ENCODE measurements around the gene ACSL1.
A peak's percentile ranks its signal among the peaks of the same experiment; 100 is the strongest.

The ACSL1 gene

DNA sequence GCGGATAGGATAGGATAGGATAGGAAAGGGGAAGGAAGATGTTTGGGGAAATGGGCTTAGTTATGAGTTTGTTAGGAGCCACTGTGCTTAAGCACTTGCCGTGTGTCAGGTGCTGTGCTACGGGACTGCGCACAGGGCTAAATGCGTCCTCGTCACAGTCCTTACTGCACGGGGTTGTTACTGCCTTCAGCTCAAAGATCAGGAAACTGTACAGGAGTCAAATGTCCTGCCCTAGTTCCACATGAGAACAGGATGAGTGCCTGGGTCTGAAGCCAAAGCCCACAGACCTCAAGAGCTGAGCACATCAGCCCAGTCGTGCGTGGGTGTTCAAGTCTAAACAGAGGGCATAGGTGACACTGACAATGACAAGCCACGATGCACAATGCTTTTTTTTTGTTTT, 15.0 kb downstream of the ACSL1 start:
- Histone ChIP-seq H3K9ac (ENCODE audit: low read length) (no peak overlapping the region), H3K27me3 (replicated peaks; ENCODE audit: control insufficient read depth, insufficient read depth, low read length) (no peaks in the 10 kb centered on the region), H3K9me3 (ENCODE audit: control insufficient read depth, low read length) (no peaks in the 10 kb centered on the region), H3K36me3 (ENCODE audit: control insufficient read depth, insufficient read depth, low read length, severe bottlenecking) (peaks cover 21% of the 10 kb centered on the region), H3K4me3 (ENCODE audit: low read length) (no peak overlapping the region), H3K4me1 (ENCODE audit: control insufficient read depth, insufficient read depth, low read length) (peaks cover 87% of the 10 kb centered on the region)
- no peak for DNase-seq (ENCODE audit: low read depth)

GRCh38 chr4:184808713-184809050, 17.1 kb downstream of the ACSL1 start:
- Histone ChIP-seq H3K4me1 (ENCODE audit: control insufficient read depth, insufficient read depth, low read length) (peaks cover 75% of the 10 kb centered on the region), H3K9me3 (ENCODE audit: control insufficient read depth, low read length) (no peaks in the 10 kb centered on the region), H3K27me3 (replicated peaks; ENCODE audit: control insufficient read depth, insufficient read depth, low read length) (no peaks in the 10 kb centered on the region), H3K36me3 (ENCODE audit: control insufficient read depth, insufficient read depth, low read length, severe bottlenecking) (peaks cover 21% of the 10 kb centered on the region), H3K9ac (ENCODE audit: low read length) (peak overlapping the region; percentile 24), H3K4me3 (ENCODE audit: low read length) (peak overlapping the region; percentile 15)
- no peak for DNase-seq (ENCODE audit: low read depth)

GRCh38 chr4:184807797-184808712, 17.7 kb downstream of the ACSL1 start:
- Histone ChIP-seq H3K9me3 (ENCODE audit: control insufficient read depth, low read length) (no peaks in the 10 kb centered on the region), H3K9ac (ENCODE audit: low read length) (peak overlapping the region; percentile 24), H3K36me3 (ENCODE audit: control insufficient read depth, insufficient read depth, low read length, severe bottlenecking) (peaks cover 26% of the 10 kb centered on the region), H3K4me3 (ENCODE audit: low read length) (peak overlapping the region; percentile 15), H3K4me1 (ENCODE audit: control insufficient read depth, insufficient read depth, low read length) (peaks cover 72% of the 10 kb centered on the region), H3K27me3 (replicated peaks; ENCODE audit: control insufficient read depth, insufficient read depth, low read length) (no peaks in the 10 kb centered on the region)
- DNase-seq (ENCODE audit: low read depth) = peak; percentile 15

DNA sequence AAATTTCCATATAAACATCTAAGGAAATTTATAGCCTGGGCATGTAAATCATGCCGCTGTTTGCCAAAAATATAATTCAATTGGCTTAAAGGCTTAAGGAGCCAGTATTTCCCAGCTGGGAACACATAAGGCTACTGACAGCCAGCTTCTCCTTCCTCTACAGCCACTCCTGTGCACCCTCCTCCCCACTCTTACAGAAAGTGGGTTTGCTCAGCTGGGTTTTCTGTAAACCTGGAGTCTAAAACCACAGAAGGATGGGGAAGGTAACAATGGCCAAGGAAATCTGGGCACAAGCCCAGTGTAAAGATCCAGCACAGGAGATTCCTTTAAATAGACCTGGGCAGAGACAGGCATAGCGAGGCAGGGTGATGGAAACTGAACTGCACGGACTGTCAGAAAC, 18.5 kb downstream of the ACSL1 start:
- H3K9ac ChIP-seq (ENCODE audit: low read length) = peak overlapping the region; percentile 73
- no peak for DNase-seq (ENCODE audit: low read depth)
- H3K4me1 ChIP-seq (ENCODE audit: control insufficient read depth, insufficient read depth, low read length) = peaks cover 72% of the 10 kb centered on the region
- H3K4me3 ChIP-seq (ENCODE audit: low read length) = no peak overlapping the region
- peaks cover 29% of the 10 kb centered on the region for H3K36me3 ChIP-seq (ENCODE audit: control insufficient read depth, insufficient read depth, low read length, severe bottlenecking)
- H3K27me3 ChIP-seq (replicated peaks; ENCODE audit: control insufficient read depth, insufficient read depth, low read length) = no peaks in the 10 kb centered on the region
- H3K9me3 ChIP-seq (ENCODE audit: control insufficient read depth, low read length) = no peaks in the 10 kb centered on the region

DNA sequence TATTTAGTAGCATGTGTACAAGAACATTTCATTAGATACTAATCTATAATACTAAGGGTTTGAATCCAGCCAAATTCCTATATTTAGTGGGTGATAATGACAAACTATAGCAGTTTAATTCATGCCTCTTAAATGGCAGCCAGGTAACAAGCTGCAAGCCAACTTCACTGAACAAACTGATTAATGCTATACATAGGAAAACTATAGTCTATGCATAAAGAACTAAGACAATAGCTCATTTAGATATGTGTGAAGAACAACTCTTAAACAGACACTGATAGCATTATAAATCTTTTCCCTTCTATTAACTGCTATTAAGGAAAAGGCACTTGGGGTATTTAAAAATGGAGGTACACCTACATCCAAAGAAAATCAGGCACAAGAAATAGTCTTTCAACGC, 19.1 kb downstream of the ACSL1 start:
- DNase-seq (ENCODE audit: low read depth) = no peak
- Histone ChIP-seq H3K9ac (ENCODE audit: low read length) (peak overlapping the region; percentile 73), H3K4me1 (ENCODE audit: control insufficient read depth, insufficient read depth, low read length) (peaks cover 72% of the 10 kb centered on the region), H3K36me3 (ENCODE audit: control insufficient read depth, insufficient read depth, low read length, severe bottlenecking) (peaks cover 34% of the 10 kb centered on the region), H3K4me3 (ENCODE audit: low read length) (no peak overlapping the region), H3K27me3 (replicated peaks; ENCODE audit: control insufficient read depth, insufficient read depth, low read length) (no peaks in the 10 kb centered on the region), H3K9me3 (ENCODE audit: control insufficient read depth, low read length) (no peaks in the 10 kb centered on the region)

DNA sequence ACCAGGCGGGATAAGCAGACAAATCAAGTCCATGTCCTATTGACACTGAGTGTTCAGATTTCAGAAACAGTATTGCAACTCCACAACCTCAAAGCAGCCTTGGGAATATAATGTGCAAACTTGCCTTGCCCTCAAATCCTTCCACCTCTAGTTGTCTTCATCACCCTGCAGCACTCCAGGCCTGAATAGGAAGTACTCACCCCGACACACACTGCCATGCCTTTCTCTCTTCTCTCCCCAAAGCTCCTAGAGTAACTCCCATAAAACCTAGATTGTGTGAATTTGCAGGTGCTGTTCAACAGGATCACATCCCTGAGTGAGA, 19.6 kb downstream of the ACSL1 start:
- Histone ChIP-seq H3K9me3 (ENCODE audit: control insufficient read depth, low read length) (no peaks in the 10 kb centered on the region), H3K36me3 (ENCODE audit: control insufficient read depth, insufficient read depth, low read length, severe bottlenecking) (peaks cover 39% of the 10 kb centered on the region), H3K4me1 (ENCODE audit: control insufficient read depth, insufficient read depth, low read length) (peaks cover 72% of the 10 kb centered on the region), H3K9ac (ENCODE audit: low read length) (peak overlapping the region; percentile 73), H3K4me3 (ENCODE audit: low read length) (no peak overlapping the region), H3K27me3 (replicated peaks; ENCODE audit: control insufficient read depth, insufficient read depth, low read length) (no peaks in the 10 kb centered on the region)
- no peak for DNase-seq (ENCODE audit: low read depth)

DNA sequence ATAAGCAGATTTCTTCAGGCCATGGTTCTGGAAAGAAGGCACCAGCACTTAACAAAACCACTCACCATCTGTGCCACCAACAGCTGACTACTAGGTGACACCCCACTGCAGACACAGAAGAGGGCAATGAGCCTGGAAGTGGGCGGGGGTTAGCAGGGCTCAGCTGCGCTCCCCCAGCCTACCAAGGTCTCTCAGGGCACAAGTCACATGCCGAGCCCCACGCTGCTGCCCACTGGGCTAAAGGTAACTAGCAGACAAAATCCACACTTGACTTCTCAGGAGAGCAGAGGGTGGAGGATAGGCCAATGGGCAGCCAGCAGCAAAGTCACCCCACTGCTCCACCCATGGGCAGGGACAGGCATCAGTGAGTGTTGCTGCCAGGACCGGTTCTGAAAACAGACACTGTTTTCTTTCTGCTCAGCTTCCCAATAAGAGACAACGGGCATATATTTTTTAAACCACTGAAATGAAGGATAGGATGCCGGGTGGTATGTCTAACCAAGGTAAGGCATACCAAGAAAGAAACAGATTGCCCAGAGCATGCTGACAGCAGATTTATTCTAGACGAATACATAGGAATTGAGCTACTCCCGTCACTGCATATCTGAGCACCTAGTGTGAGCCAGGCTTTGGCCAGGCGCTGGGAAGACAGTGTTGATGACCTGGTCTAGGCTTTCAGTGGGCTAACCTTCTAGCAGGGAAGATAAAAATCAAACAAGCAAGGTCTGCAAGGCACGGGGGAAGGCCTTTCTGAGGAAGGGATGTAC, 20.1 kb downstream of the ACSL1 start:
- Histone ChIP-seq H3K4me1 (ENCODE audit: control insufficient read depth, insufficient read depth, low read length) (peaks cover 75% of the 10 kb centered on the region), H3K4me3 (ENCODE audit: low read length) (peak overlapping the region; percentile 38), H3K9me3 (ENCODE audit: control insufficient read depth, low read length) (no peaks in the 10 kb centered on the region), H3K27me3 (replicated peaks; ENCODE audit: control insufficient read depth, insufficient read depth, low read length) (no peaks in the 10 kb centered on the region), H3K9ac (ENCODE audit: low read length) (peak overlapping the region; percentile 78), H3K36me3 (ENCODE audit: control insufficient read depth, insufficient read depth, low read length, severe bottlenecking) (peaks cover 40% of the 10 kb centered on the region)
- DNase-seq (ENCODE audit: low read depth) = no peak

- H3K4me3 ChIP-seq (ENCODE audit: low read length) = peak overlapping the region; percentile 76
- H3K9ac ChIP-seq (ENCODE audit: low read length) = peak overlapping the region; percentile 78
- H3K9me3 ChIP-seq (ENCODE audit: control insufficient read depth, low read length) = no peaks in the 10 kb centered on the region
- DNase-seq (ENCODE audit: low read depth) = no peak
- H3K36me3 ChIP-seq (ENCODE audit: control insufficient read depth, insufficient read depth, low read length, severe bottlenecking) = peaks cover 42% of the 10 kb centered on the region
- H3K4me1 ChIP-seq (ENCODE audit: control insufficient read depth, insufficient read depth, low read length) = peaks cover 80% of the 10 kb centered on the region
- no peaks in the 10 kb centered on the region for H3K27me3 ChIP-seq (replicated peaks; ENCODE audit: control insufficient read depth, insufficient read depth, low read length)
Observed at GRCh38 chr4:184804621-184805020, 21.1 kb downstream of the ACSL1 start.

- Histone ChIP-seq H3K4me1 (ENCODE audit: control insufficient read depth, insufficient read depth, low read length) (peaks cover 80% of the 10 kb centered on the region), H3K36me3 (ENCODE audit: control insufficient read depth, insufficient read depth, low read length, severe bottlenecking) (peaks cover 48% of the 10 kb centered on the region), H3K4me3 (ENCODE audit: low read length) (peak overlapping the region; percentile 76), H3K27me3 (replicated peaks; ENCODE audit: control insufficient read depth, insufficient read depth, low read length) (no peaks in the 10 kb centered on the region), H3K9me3 (ENCODE audit: control insufficient read depth, low read length) (no peaks in the 10 kb centered on the region), H3K9ac (ENCODE audit: low read length) (peak overlapping the region; percentile 78)
- no peak for DNase-seq (ENCODE audit: low read depth)
Observed at GRCh38 chr4:184803874-184804273, 21.9 kb downstream of the ACSL1 start.

GRCh38 chr4:184803133-184803532, 22.6 kb downstream of the ACSL1 start:
- DNase-seq (ENCODE audit: low read depth) = no peak
- Histone ChIP-seq H3K4me3 (ENCODE audit: low read length) (peak overlapping the region; percentile 76), H3K4me1 (ENCODE audit: control insufficient read depth, insufficient read depth, low read length) (peaks cover 73% of the 10 kb centered on the region), H3K9me3 (ENCODE audit: control insufficient read depth, low read length) (no peaks in the 10 kb centered on the region), H3K27me3 (replicated peaks; ENCODE audit: control insufficient read depth, insufficient read depth, low read length) (no peaks in the 10 kb centered on the region), H3K36me3 (ENCODE audit: control insufficient read depth, insufficient read depth, low read length, severe bottlenecking) (peaks cover 54% of the 10 kb centered on the region), H3K9ac (ENCODE audit: low read length) (peak overlapping the region; percentile 78)

DNA sequence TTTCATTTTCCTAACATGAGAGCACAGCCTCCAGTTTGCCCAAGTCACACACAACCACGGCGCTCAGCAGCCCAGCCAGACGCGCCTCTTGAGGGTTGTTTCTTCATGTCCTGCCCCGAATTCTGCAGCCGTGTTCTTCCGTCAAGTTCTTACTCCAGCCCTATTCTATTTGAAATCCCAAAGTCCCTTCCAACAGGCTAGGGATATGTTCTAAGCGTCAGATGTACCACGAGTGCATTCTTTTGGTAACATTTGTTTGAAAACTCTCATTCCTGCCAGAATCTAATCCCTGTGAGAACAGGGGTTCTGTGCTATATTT, 23.1 kb downstream of the ACSL1 start:
- Histone ChIP-seq H3K9me3 (ENCODE audit: control insufficient read depth, low read length) (no peaks in the 10 kb centered on the region), H3K4me1 (ENCODE audit: control insufficient read depth, insufficient read depth, low read length) (peaks cover 68% of the 10 kb centered on the region), H3K27me3 (replicated peaks; ENCODE audit: control insufficient read depth, insufficient read depth, low read length) (no peaks in the 10 kb centered on the region), H3K9ac (ENCODE audit: low read length) (peak overlapping the region; percentile 78), H3K36me3 (ENCODE audit: control insufficient read depth, insufficient read depth, low read length, severe bottlenecking) (peaks cover 54% of the 10 kb centered on the region), H3K4me3 (ENCODE audit: low read length) (peak overlapping the region; percentile 76)
- no peak for DNase-seq (ENCODE audit: low read depth)
